CD14-positive monocyte (primary cell): ENCODE results near the gene PRMT9. TPM values are rescaled to one million over a fixed set of nuclear protein-coding genes. Genes with fewer than 3 reads are reported as not detected.

Source experiments
- DNase-seq, 3 donors: peaks; one replicate each; pipeline ENCODE4 v3.0.0-alpha.2; 2011 to 2022
- H2AFZ ChIP-seq: 2 replicates; pipeline ENCODE4 v1.6.0; 2012; ENCODE audit warnings: mild to moderate bottlenecking, low read depth, low read length, inconsistent platforms; ENCODE audit not compliant: insufficient read depth, poor library complexity, severe bottlenecking
- H3K27ac ChIP-seq, 2 donors: 1 replicate in 1 of 2; 2 replicates in 1 of 2; pipeline ENCODE4 v1.5.1; 2012 to 2013; ENCODE audit warnings: low read length in 2 of 2, control low read depth in 1 of 2, inconsistent platforms in 1 of 2, low read depth in 1 of 2, mild to moderate bottlenecking in 1 of 2
- H3K27me3 ChIP-seq, 2 donors: one replicate each; pipeline versions ENCODE4 v1.6.0 to v1.6.1; 2011 to 2013; ENCODE audit warnings: low read length in 2 of 2; ENCODE audit not compliant: control insufficient read depth in 2 of 2, insufficient read depth in 2 of 2
- H3K36me3 ChIP-seq, 2 donors: replicated peaks in 1 of 2; 1 replicate in 1 of 2; 2 replicates in 1 of 2; pipeline versions ENCODE4 v1.5.1 to v1.6.1; 2012 to 2013; ENCODE audit warnings: low read length in 2 of 2, control low read depth in 1 of 2, inconsistent platforms in 1 of 2, mild to moderate bottlenecking in 1 of 2; ENCODE audit not compliant: insufficient read depth in 2 of 2, control insufficient read depth in 1 of 2
- H3K4me1 ChIP-seq, 2 donors: 1 replicate in 1 of 2; 2 replicates in 1 of 2; pipeline versions ENCODE4 v1.5.1 to v1.6.1; 2012 to 2013; ENCODE audit warnings: low read length in 2 of 2, control low read depth in 1 of 2, inconsistent platforms in 1 of 2, mild to moderate bottlenecking in 1 of 2, moderate library complexity in 1 of 2; ENCODE audit not compliant: insufficient read depth in 2 of 2, control insufficient read depth in 1 of 2
- H3K4me2 ChIP-seq: replicated peaks from 2 replicates; pipeline ENCODE3; 2012; ENCODE audit warnings: low read length, moderate library complexity, mild to moderate bottlenecking; ENCODE audit not compliant: poor library complexity, severe bottlenecking; ENCODE audit errors: extremely low read depth
- H3K4me3 ChIP-seq, 3 experiments: fragments of 200-600 bp in 1 of 3; sonication (generic) in 1 of 3; replicated peaks in 1 of 3; 1 replicate in 2 of 3; 2 replicates in 1 of 3; pipeline ENCODE4 v1.5.1; 2011 to 2013; ENCODE audit warnings: low read length in 3 of 3, mild to moderate bottlenecking in 3 of 3, control low read depth in 2 of 3, low read depth in 2 of 3, inconsistent platforms in 1 of 3, moderate library complexity in 1 of 3
- H3K79me2 ChIP-seq: 2 replicates; pipeline ENCODE4 v1.6.0; 2012; ENCODE audit warnings: mild to moderate bottlenecking, control low read depth, inconsistent platforms, low read length, moderate library complexity; ENCODE audit not compliant: insufficient read depth
- H3K9ac ChIP-seq: 2 replicates; pipeline ENCODE4 v1.6.0; 2017; ENCODE audit warnings: low read length, mild to moderate bottlenecking; ENCODE audit not compliant: insufficient read depth, poor library complexity, severe bottlenecking
- H3K9me3 ChIP-seq, 2 donors: replicated peaks in 1 of 2; 1 replicate in 1 of 2; 2 replicates in 1 of 2; pipeline versions ENCODE4 v1.5.1 to v1.6.1; 2012 to 2013; ENCODE audit warnings: low read length in 2 of 2, control low read depth in 1 of 2; ENCODE audit not compliant: control insufficient read depth in 1 of 2, insufficient read depth in 1 of 2
- H4K20me1 ChIP-seq: 2 replicates; pipeline ENCODE4 v1.6.0; 2012; ENCODE audit warnings: mild to moderate bottlenecking, low read length, control low read depth, moderate library complexity; ENCODE audit not compliant: insufficient read depth
- H3K27ac Mint-ChIP-seq, 7 donors: one replicate each; pipeline ENCODE4 v1.8.0; 2020; ENCODE audit warnings: mild to moderate bottlenecking in 7 of 7, mixed read lengths in 7 of 7, moderate library complexity in 6 of 7, inconsistent platforms in 2 of 7
- H3K27me3 Mint-ChIP-seq, 3 donors: one replicate each; pipeline ENCODE4 v1.8.0; 2021 to 2022; ENCODE audit warnings: low read depth in 3 of 3, mild to moderate bottlenecking in 3 of 3, mixed read lengths in 3 of 3, moderate library complexity in 3 of 3, inconsistent platforms in 1 of 3
- H3K36me3 Mint-ChIP-seq, 2 donors: one replicate each; pipeline ENCODE4 v1.8.0; 2020; ENCODE audit warnings: mixed read lengths in 2 of 2, inconsistent platforms in 1 of 2, mild to moderate bottlenecking in 1 of 2
- H3K4me1 Mint-ChIP-seq: one replicate; pipeline ENCODE4 v1.8.0; 2020; ENCODE audit warnings: mild to moderate bottlenecking, mixed read lengths
- H3K4me3 Mint-ChIP-seq, 2 donors: one replicate each; pipeline ENCODE4 v1.8.0; 2020; ENCODE audit warnings: mild to moderate bottlenecking in 2 of 2, mixed read lengths in 2 of 2, moderate library complexity in 1 of 2
- H3K9me3 Mint-ChIP-seq, 7 donors: one replicate each; pipeline ENCODE4 v1.8.0; 2020 to 2022; ENCODE audit warnings: mixed read lengths in 7 of 7, mild to moderate bottlenecking in 6 of 7, moderate library complexity in 6 of 7, inconsistent platforms in 2 of 7
- CTCF ChIP-seq: fragments of 200-600 bp; IDR thresholded peaks from one replicate; pipeline ENCODE4 v1.8.0; 2022; ENCODE audit warnings: antibody characterized with exemption, mild to moderate bottlenecking
- WGBS: methylation state at CpG from one replicate; pipeline ENCODE4 v1.1.5; 2013; ENCODE audit warnings: missing lambda C conversion rate; ENCODE audit not compliant: insufficient coverage; 5-methylcytosine and 5-hydroxymethylcytosine counted together
- intact Hi-C, 2 donors: fragments of 100-400 bp; cut with micrococcal nuclease; formaldehyde crosslinking; loops; one replicate each; pipeline versions ENCODE4 v1.15.0 to v1.15.1; 2023
- polyA plus RNA-seq, 3 donors: library from polyadenylated mRNA; depleted of rRNA in 1 of 3; unstranded in 2 of 3; stranded (reverse) in 1 of 3; fragments of 300-500 nt in 2 of 3; fragments of >200 nt in 1 of 3; fragmentation: Illumina TruSeq in 2 of 3; gene quantifications; 1 replicate in 2 of 3; 2 replicates in 1 of 3; pipeline ENCODE4 v1.2.3, GENCODE V29; 2012 to 2021

PRMT9 gene
- polyA plus RNA-seq, 3 donors = 1.6 to 4.6 (median 2.0) TPM

- H3K9me3 ChIP-seq = no peaks in the 10 kb centered on the region
- intact Hi-C loops = loop anchor here (5.0 to 10.0 kb wide), 2 partner anchors 47 to 134 kb away; no protein-coding TSS in a partner anchor
- Mint-ChIP-seq H3K9me3 (no peaks in the 10 kb centered on the region), H3K4me1 (peaks cover 26% of the 10 kb centered on the region), H3K27ac (no peak overlapping the region), H3K27me3 (peaks cover 5 to 17% (median 14%) of the 10 kb centered on the region in 3 donors), H3K36me3 (no peaks in the 10 kb centered on the region), H3K4me3 (no peak overlapping the region)
- no peak overlapping the region for H3K9ac ChIP-seq
- H3K4me2 ChIP-seq = no peak overlapping the region
- no peak for DNase-seq
- H3K4me1 ChIP-seq = peaks cover 19 to 31% of the 10 kb centered on the region in 2 donors
- H3K4me3 ChIP-seq = no peak overlapping the region
- H2AFZ ChIP-seq = no peak overlapping the region
- no peak for TF ChIP-seq CTCF
- H3K27ac ChIP-seq = no peak overlapping the region
- no CpG with 5 or more reads among the region's 4 CpGs for WGBS
- peaks cover 15% of the 10 kb centered on the region for H3K79me2 ChIP-seq
- H3K27me3 ChIP-seq = peaks cover 0 to 5% of the 10 kb centered on the region in 2 donors
- no peaks in the 10 kb centered on the region for H3K36me3 ChIP-seq
- H4K20me1 ChIP-seq = peaks cover 5% of the 10 kb centered on the region
These were observed 46.4 kb upstream of the PRMT9 start for GRCh38 chr4:147730333-147730732.

- peaks cover 4 to 11% of the 10 kb centered on the region in 2 donors for H3K4me1 ChIP-seq
- no peaks in the 10 kb centered on the region for H3K36me3 Mint-ChIP-seq
- no peaks in the 10 kb centered on the region for H3K9me3 Mint-ChIP-seq
- no peaks in the 10 kb centered on the region for H3K9me3 ChIP-seq
- H4K20me1 ChIP-seq = no peaks in the 10 kb centered on the region
- intact Hi-C loops = no loop called here
- no peak overlapping the region for H3K4me3 Mint-ChIP-seq
- TF ChIP-seq CTCF = no peak
- no peaks in the 10 kb centered on the region for H3K79me2 ChIP-seq
- H3K4me1 Mint-ChIP-seq = peaks cover 5% of the 10 kb centered on the region
- H3K27me3 ChIP-seq = no peaks in the 10 kb centered on the region
- DNase-seq = no peak
- H3K27ac ChIP-seq = no peak overlapping the region
- no peak overlapping the region for H3K27ac Mint-ChIP-seq
- H3K27me3 Mint-ChIP-seq = peaks cover 0 to 10% (median 3%) of the 10 kb centered on the region in 3 donors
- no peak overlapping the region for H3K4me3 ChIP-seq
- WGBS = 96% methylated on average over 2 of the region's 2 CpGs
- H3K36me3 ChIP-seq = no peaks in the 10 kb centered on the region
- no peak overlapping the region for H2AFZ ChIP-seq
- no peak overlapping the region for H3K4me2 ChIP-seq
- H3K9ac ChIP-seq = no peak overlapping the region
These were observed 43.6 kb upstream of the PRMT9 start for GRCh38 chr4:147727476-147728028.
